HG02678 (cell line): ENCODE measurements around the gene SIL1.
"Not testable (repeated sequence)": the region's sequence is repeated elsewhere in the genome, so short reads cannot be mapped to it uniquely, and the experiment has no call there.

ENCODE experiments used
- ATAC-seq: cut with Tn5 transposase; IDR thresholded peaks from one replicate; pipeline ENCODE4 v1.9.1; 2021; ENCODE audit warnings: mild to moderate bottlenecking, moderate library complexity; ENCODE audit not compliant: unreplicated experiment

Gene SIL1

GRCh38 chr5:139076111-139076510, 122.1 kb downstream of the SIL1 start:
- no peak for ATAC-seq

GRCh38 chr5:139075066-139076050, 122.8 kb downstream of the SIL1 start:
- ATAC-seq = no peak

GRCh38 chr5:139073956-139074355, 124.2 kb downstream of the SIL1 start:
- not testable (repeated sequence) for ATAC-seq

- no peak for ATAC-seq
These were observed 129.5 kb downstream of the SIL1 start for GRCh38 chr5:139068494-139069151.

- no peak for ATAC-seq
These were observed 130.1 kb downstream of the SIL1 start for GRCh38 chr5:139068060-139068459.

- ATAC-seq = no peak
These were observed 132.9 kb downstream of the SIL1 start for GRCh38 chr5:139065306-139065705.

- ATAC-seq = no peak
These were observed 133.6 kb downstream of the SIL1 start for GRCh38 chr5:139064613-139065012.

- ATAC-seq = no peak
These were observed 134.5 kb downstream of the SIL1 start for GRCh38 chr5:139063664-139064054.

GRCh38 chr5:139062910-139063663, 135.1 kb downstream of the SIL1 start:
- no peak for ATAC-seq

GRCh38 chr5:139061856-139062255, 136.3 kb downstream of the SIL1 start:
- ATAC-seq = no peak

- no peak for ATAC-seq
These were observed 136.9 kb downstream of the SIL1 start for GRCh38 chr5:139061274-139061673.

GRCh38 chr5:139058121-139058520, 140.0 kb downstream of the SIL1 start:
- no peak for ATAC-seq

- not testable (repeated sequence) for ATAC-seq
These were observed 140.9 kb downstream of the SIL1 start for GRCh38 chr5:139057045-139057939.

- no peak for ATAC-seq
These were observed 145.2 kb downstream of the SIL1 start for GRCh38 chr5:139052975-139053374.

- ATAC-seq = no peak
These were observed 146.8 kb downstream of the SIL1 start for GRCh38 chr5:139051392-139051791.

- no peak for ATAC-seq
These were observed 147.7 kb downstream of the SIL1 start for GRCh38 chr5:139050432-139050831.

GRCh38 chr5:139049780-139050179, 148.4 kb downstream of the SIL1 start:
- ATAC-seq = no peak

GRCh38 chr5:139046551-139046950, 151.6 kb downstream of the SIL1 start:
- no peak for ATAC-seq

- ATAC-seq = no peak
These were observed 154.8 kb downstream of the SIL1 start for GRCh38 chr5:139043157-139043905.

- no peak for ATAC-seq
These were observed 158.1 kb downstream of the SIL1 start for GRCh38 chr5:139040081-139040480.
